Posterior vena cava (tissue), 2 donors: Measurements from ENCODE around the gene NCF2. TPM values are rescaled to one million over a fixed set of nuclear protein-coding genes. Genes with fewer than 3 reads are reported as not detected.
A peak's percentile ranks its signal among the peaks of the same experiment; 100 is the strongest.
"Not testable (repeated sequence)": the region's sequence is repeated elsewhere in the genome, so short reads cannot be mapped to it uniquely, and the experiment has no call there.

Experiments
- DNase-seq: peaks from one replicate; pipeline ENCODE4 v3.0.0-alpha.2; 2020; ENCODE audit warnings: low spot score
- intact Hi-C, 2 donors: fragments of 100-400 bp; cut with DNase I; formaldehyde crosslinking; loops; one replicate each; pipeline versions ENCODE4 v1.14.1 to v1.14.2; 2022 to 2023
- long read RNA-seq, 2 donors: library from polyadenylated mRNA; unstranded; transcript quantifications; one replicate each; pipeline ENCODE4 v2.0.0, GENCODE V29; 2020 to 2021
- total RNA-seq, 2 donors: library from RNA; stranded (reverse); fragmentation: NEBNext Ultra II Directional; extraction: Animal tissue kit (Norgen Biotek cat#: 25700); gene quantifications; one replicate each; pipeline ENCODE4 v1.2.1, GENCODE V29; 2021
- donor health status: DM: yes; HTN: yes; CAD: no.
- donor health status: DM: yes; HTN: yes; CAD: no.

The NCF2 gene
- 10 to 100 TPM; 12.8 to 26.2 TPM for total RNA-seq
- long read RNA-seq, donor 1, partial matches to known transcripts: 0 of 4 reads
- long read RNA-seq, donor 1, other reads (novel, unspliced or antisense): 3 of 4 reads
- long read RNA-seq, donor 2, partial matches to known transcripts: 4 of 9 reads
- long read RNA-seq, donor 2, other reads (novel, unspliced or antisense): 1 of 9 reads

- no peak for DNase-seq
- intact Hi-C loops: no loop called here
These were observed at the start of gene NCF2 for GRCh38 chr1:183590244-183591191. Gene NCF2, minus strand, starts transcription at chr1:183590459. Its CDS starts 130 bp downstream, at chr1:183590329.

GRCh38 chr1:183638649-183639387 is 48.6 kb upstream of the NCF2 start:
- no peak for DNase-seq
- intact Hi-C loops: no loop called here

GRCh38 chr1:183636783-183637182 is 46.5 kb upstream of the NCF2 start:
- no peak for DNase-seq
- intact Hi-C loops: no loop called here

DNA sequence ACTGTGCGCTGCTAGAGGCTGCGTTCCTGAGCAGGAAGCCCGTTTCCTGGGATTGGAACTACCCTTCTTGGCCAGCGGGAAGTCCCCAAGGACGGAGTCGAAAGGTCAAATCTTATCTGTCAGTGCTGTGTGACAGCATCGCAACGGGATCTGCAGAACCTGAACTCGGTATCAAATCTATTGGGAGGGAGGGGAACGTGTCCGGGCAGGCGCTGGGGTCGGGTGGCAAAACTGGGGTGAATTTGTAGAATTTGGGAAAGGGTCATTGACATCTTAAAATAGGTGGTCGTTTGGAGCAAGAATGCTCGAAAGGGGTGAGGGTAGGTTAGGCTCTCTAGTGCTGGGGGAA is 46.0 kb upstream of the NCF2 start:
- intact Hi-C loops: no loop called here
- no peak for DNase-seq

DNA sequence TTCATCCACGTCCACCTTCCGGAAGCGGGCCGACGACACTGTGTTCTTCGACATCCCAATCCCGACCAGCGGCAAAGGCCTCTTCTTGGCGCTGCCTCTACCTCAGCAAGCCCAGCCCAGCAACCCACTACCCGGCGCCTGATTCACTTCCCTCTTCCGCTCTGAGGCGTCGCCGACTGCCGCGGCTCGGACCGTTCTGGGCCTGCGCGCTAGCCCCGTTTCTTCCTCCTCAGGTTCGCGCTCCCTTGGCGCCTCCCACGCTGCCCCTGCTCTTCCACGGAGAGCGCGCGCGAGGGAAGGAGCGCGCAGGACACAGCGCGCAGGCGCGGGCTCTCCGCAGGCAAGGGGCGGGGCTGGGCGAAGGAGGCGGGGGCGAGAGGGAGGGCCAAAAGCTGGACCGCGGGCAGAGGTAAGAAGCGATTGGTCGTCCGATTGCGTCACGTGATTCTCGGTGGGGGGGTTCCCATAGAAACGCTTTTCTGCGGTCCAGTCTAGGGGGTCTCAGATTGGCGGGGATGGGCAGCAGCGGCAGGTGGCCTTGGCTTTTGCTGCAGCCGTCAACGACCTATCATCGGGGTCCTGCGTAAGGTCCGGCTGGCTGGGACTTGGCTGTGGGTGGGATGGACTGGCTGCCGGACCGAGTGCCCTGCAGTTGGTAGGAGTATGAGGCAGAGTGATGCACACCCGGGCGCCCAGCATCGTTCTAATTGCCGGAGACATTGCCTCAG is 45.5 kb upstream of the NCF2 start, which contains the start of gene ARPC5:
Gene ARPC5, minus strand, starts transcription at position 178 of the 728 bp plus-strand sequence. Its CDS starts 124 bp downstream, at position 54.
- intact Hi-C loops: no loop called here
- DNase-seq: peak; percentile 99

- intact Hi-C loops: no loop called here
- peak; percentile 83 for DNase-seq
These were observed 44.9 kb upstream of the NCF2 start for GRCh38 chr1:183635099-183635605.

GRCh38 chr1:183634429-183635065 is 44.3 kb upstream of the NCF2 start:
- intact Hi-C loops: no loop called here
- DNase-seq: no peak

- intact Hi-C loops: no loop called here
- no peak for DNase-seq
These were observed 43.6 kb upstream of the NCF2 start for GRCh38 chr1:183633676-183634343.

DNA sequence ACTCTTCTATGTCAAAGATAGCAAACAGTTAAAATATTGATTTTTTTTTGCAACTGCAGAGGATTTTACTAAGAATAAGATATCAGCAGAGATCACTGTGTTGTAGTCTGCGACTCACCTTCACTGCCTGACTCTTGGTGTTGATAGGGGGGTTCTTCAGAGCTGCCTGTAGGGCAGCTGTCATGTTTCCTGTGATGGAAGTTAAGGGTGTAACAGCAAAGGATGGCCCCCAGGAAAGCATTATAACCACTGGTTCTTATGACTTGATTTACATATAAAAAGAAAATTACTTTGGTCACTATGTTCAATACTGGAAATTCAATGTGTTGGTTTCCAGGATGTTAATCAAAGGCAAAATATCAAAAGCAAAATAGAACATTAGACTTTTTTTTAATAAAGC is 42.7 kb upstream of the NCF2 start:
- no peak for DNase-seq
- intact Hi-C loops: no loop called here

- intact Hi-C loops: no loop called here
- DNase-seq: no peak
These were observed 41.9 kb upstream of the NCF2 start for GRCh38 chr1:183632114-183632513.

DNA sequence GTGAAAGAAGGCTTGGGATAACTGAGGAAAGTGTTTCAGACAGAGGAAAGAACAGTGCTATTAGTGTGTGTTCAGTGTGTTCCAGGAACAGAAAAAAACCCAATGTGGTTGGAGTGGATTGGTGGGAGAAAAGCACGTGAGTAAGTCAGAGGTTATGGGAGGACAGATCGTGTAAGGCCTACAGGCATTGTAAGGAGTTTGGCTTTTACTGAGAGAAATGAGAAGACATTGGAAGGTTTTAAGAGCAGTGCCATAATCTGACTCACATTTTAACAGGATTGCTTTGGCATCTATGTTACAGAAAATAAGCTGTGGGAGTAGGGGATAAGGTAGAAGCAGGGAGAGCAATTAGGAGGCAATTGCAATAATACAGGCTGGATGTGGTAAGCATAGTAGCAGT is 40.5 kb upstream of the NCF2 start:
- DNase-seq: no peak
- intact Hi-C loops: no loop called here

DNA sequence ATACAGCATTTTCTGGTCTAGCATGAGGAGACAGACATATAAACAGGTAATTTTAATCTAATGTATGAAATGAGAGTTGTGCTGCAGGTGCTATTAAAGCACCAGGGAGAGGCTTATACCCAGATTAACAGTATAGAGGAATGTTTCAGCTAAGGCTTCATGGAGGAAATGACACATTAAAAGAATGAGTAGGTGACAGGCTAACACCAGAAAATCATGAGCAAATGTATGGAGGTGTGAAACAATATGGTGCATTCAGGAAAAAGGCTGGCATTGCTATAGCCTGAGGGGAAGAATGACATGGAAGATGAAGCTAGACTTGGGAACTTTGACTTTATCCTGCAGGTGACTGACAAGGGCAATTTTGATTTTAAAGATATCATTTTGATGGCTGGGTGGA is 38.3 kb upstream of the NCF2 start:
- intact Hi-C loops: no loop called here
- no peak for DNase-seq

- intact Hi-C loops: not testable (repeated sequence)
These were observed 36.0 kb upstream of the NCF2 start for GRCh38 chr1:183626236-183626635.

DNA sequence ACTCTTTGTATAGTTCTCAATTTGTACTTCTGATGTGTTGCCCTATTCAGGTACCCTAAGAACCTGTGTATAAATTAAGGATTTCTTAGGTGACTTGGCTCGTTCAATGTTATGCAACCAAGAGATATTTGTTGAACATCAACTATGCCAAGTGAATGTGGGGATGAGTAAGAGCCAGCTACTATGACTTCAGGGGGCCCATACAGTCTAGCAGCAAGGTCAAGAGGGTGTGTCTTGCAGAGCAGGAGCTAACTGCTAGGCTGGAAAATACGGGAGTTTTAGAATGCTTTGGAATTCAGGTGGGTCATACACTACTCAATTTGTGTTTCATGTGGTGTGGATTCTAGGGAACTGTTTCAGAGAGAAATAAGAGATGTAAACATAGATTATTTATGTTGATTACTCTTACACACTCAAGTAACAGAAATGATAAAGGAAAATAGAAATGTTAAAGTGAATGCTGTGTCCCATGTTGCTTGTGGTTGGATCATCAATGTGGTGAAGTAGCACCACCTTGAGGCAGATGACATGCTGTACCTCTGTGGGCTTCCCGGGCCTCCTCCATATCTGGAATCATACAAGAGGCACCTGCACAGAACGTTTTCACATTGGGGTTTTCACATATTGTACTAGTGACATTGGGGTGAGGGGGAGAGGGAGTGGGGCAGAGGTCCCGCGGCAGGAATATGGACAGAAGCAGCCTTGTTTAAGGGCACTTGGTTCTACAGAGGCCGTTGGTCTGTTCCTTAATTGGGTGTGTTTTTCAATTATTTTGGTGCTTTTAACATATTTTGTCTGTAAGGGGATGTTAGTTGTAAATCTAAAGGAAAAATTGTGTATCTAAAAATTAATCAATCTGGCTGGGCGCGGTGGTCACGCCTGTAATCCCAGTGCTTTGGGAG is 32.9 kb upstream of the NCF2 start:
- intact Hi-C loops: no loop called here
- DNase-seq: no peak

More at GRCh38 chr1:183626236-183626635, 36.0 kb upstream of the NCF2 start:
- DNase-seq: not testable (repeated sequence)

DNA sequence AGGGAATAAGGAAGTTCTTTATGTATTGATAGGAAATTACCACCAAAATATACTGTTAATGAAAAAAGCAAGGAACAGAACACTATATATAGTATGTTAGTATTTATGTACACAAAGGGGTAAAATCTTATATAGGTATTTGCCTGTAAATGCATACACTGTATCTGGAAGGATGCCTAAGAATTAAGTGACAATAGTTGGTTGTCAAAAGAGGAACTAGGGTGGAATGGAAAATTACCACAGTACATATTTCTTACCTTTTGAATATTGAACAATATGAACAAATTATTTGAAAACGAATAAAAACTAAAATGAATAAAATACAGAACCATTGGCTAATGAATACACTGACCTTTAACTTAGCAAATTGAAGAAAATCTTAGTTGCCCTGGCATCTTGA is 31.8 kb upstream of the NCF2 start:
- intact Hi-C loops: no loop called here
- no peak for DNase-seq

DNA sequence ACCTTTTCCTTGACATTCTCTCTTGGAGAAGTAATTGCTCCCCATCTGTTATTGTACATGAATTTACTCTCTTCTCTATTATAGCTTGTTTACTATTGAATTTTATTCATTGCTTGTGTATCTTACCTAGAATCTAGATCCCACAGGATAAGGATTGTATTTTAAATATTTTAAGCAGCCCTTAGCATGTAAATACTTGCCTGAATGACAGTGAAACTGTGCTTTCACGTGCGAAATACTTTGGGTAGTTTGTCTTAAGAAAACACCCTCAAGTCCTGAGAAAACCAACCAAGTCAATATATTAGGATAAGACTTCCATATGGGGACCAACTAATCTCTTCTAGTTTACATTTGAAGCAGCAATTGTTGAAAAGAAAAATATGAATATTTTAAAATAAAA is 30.1 kb upstream of the NCF2 start:
- no peak for DNase-seq
- intact Hi-C loops: no loop called here

GRCh38 chr1:183619781-183620180 is 29.5 kb upstream of the NCF2 start:
- DNase-seq: no peak
- intact Hi-C loops: no loop called here
